HCT116 (cell line): ENCODE measurements around the gene MUC21.

Source experiments
- EZH2phosphoT487 ChIP-seq: fragments of 200-600 bp; IDR thresholded peaks from 2 replicates; pipeline ENCODE4 v1.6.1; 2018; ENCODE audit warnings: antibody characterized with exemption, borderline replicate concordance
- JUND ChIP-seq: IDR thresholded peaks from 2 replicates; pipeline ENCODE4 v1.6.1; 2012
- TF ChIP-seq, protein P1 (sequence below), 3 experiments: fragments of 200-600 bp in 1 of 3; sonication (generic) in 1 of 3; IDR thresholded peaks in 2 of 3; conservative IDR thresholded peaks in 1 of 3; 2 replicates each; pipeline ENCODE4 v1.5.1; 2012 to 2017; ENCODE audit warnings: low read depth in 2 of 3, low read length in 2 of 3, antibody characterized with exemption in 1 of 3, borderline replicate concordance in 1 of 3, control low read depth in 1 of 3, mild to moderate bottlenecking in 1 of 3, mixed read lengths in 1 of 3, mixed run types in 1 of 3, moderate library complexity in 1 of 3; ENCODE audit not compliant: insufficient read depth in 1 of 3

DNA sequence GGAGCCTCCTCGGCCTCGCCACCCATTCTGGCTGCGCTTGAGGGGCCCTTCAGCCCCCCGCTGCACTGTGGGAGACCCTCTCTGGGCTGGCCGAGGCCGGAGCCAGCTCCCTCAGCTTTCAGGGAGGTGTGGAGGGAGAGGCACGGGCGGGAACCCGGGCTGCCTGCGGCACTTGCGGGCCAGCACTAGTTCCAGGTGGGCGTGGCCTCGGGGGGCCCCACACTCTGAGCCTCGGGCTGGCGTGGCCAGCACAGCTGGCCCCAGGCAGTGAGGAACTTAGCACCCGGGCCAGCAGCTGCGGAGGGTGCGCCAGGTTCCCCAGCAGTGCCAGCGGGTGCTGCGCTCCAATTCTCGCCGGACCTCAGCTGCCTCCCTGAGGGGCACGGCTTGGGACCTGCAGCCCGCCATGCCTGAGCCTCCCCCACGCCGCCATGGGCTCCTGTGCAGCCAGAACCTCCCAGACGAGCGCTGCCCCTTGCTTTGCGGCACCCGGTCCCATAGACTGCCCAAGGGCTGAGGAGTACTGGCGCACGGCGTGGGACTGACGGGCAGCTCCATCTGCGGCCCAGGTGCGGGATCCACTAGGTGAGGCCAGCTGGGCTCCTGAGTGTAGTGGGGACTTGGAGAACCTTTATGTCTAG is 33.3 kb downstream of the MUC21 start:
- TF ChIP-seq, protein P1, sequence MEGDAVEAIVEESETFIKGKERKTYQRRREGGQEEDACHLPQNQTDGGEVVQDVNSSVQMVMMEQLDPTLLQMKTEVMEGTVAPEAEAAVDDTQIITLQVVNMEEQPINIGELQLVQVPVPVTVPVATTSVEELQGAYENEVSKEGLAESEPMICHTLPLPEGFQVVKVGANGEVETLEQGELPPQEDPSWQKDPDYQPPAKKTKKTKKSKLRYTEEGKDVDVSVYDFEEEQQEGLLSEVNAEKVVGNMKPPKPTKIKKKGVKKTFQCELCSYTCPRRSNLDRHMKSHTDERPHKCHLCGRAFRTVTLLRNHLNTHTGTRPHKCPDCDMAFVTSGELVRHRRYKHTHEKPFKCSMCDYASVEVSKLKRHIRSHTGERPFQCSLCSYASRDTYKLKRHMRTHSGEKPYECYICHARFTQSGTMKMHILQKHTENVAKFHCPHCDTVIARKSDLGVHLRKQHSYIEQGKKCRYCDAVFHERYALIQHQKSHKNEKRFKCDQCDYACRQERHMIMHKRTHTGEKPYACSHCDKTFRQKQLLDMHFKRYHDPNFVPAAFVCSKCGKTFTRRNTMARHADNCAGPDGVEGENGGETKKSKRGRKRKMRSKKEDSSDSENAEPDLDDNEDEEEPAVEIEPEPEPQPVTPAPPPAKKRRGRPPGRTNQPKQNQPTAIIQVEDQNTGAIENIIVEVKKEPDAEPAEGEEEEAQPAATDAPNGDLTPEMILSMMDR (IDR thresholded peaks at IDR 0.05 in 2 of 3, conservative IDR thresholded peaks at IDR 0.05 in 1 of 3; ENCODE audit: borderline replicate concordance in 1 of 3, insufficient read depth in 1 of 3, low read depth in 2 of 3, low read length in 2 of 3) = no peak
- TF ChIP-seq EZH2phosphoT487 (no peak), JUND (no peak)
